H9 (cell line): Measurements from ENCODE around the gene FAM111B. TPM values are rescaled to one million over a fixed set of nuclear protein-coding genes. Genes with fewer than 3 reads are reported as not detected.

ENCODE experiments used
- DNase-seq: peaks from one replicate; pipeline ENCODE4 v3.0.0-alpha.2; 2017
- H2AFZ ChIP-seq: one replicate; pipeline ENCODE4 v1.6.1; 2013; ENCODE audit warnings: mild to moderate bottlenecking, low read length, control low read depth, moderate library complexity
- H2AK5ac ChIP-seq: 2 replicates; pipeline ENCODE4 v1.6.1; 2013; ENCODE audit warnings: low read length, control low read depth, mixed read lengths; ENCODE audit not compliant: insufficient read length
- H2BK120ac ChIP-seq: one replicate; pipeline ENCODE4 v1.6.1; 2013; ENCODE audit warnings: low read depth, mild to moderate bottlenecking, low read length, control low read depth, inconsistent platforms; ENCODE audit not compliant: poor library complexity, severe bottlenecking
- H2BK12ac ChIP-seq: 2 replicates; pipeline ENCODE4 v1.6.1; 2013; ENCODE audit warnings: low read length, control low read depth, mixed read lengths, low read depth; ENCODE audit not compliant: insufficient read length
- H2BK15ac ChIP-seq: 2 replicates; pipeline ENCODE4 v1.6.1; 2013; ENCODE audit warnings: low read depth, low read length, control low read depth
- H2BK20ac ChIP-seq: one replicate; pipeline ENCODE4 v1.6.1; 2013; ENCODE audit warnings: low read depth, mild to moderate bottlenecking, low read length, control low read depth, inconsistent platforms; ENCODE audit not compliant: poor library complexity, severe bottlenecking
- H2BK5ac ChIP-seq: 2 replicates; pipeline ENCODE4 v1.6.1; 2013; ENCODE audit warnings: low read length, control low read depth, mixed read lengths; ENCODE audit not compliant: insufficient read length
- H3K14ac ChIP-seq: 2 replicates; pipeline ENCODE4 v1.6.1; 2013; ENCODE audit warnings: low read length, control low read depth; ENCODE audit not compliant: insufficient read depth
- H3K18ac ChIP-seq: 2 replicates; pipeline ENCODE4 v1.6.1; 2013; ENCODE audit warnings: low read depth, mild to moderate bottlenecking, mixed read lengths, low read length, control low read depth; ENCODE audit not compliant: insufficient read length
- H3K23ac ChIP-seq: 2 replicates; pipeline ENCODE4 v1.6.1; 2013; ENCODE audit warnings: low read length, control low read depth, mixed read lengths, low read depth; ENCODE audit not compliant: insufficient read length
- H3K23me2 ChIP-seq: 2 replicates; pipeline ENCODE4 v1.6.1; 2013; ENCODE audit warnings: low read depth, mild to moderate bottlenecking, mixed read lengths, low read length, control low read depth; ENCODE audit not compliant: insufficient read length, poor library complexity, severe bottlenecking
- H3K27ac ChIP-seq: 2 replicates; pipeline ENCODE4 v1.5.1; 2013; ENCODE audit warnings: low read length, control low read depth, mixed read lengths, low read depth; ENCODE audit not compliant: insufficient read length
- H3K27me3 ChIP-seq: 2 replicates; pipeline ENCODE4 v1.6.1; 2013; ENCODE audit warnings: low read length, control low read depth, inconsistent platforms; ENCODE audit not compliant: insufficient read depth
- H3K4ac ChIP-seq: 2 replicates; pipeline ENCODE4 v1.6.1; 2013; ENCODE audit warnings: low read depth, mild to moderate bottlenecking, control low read depth, inconsistent platforms, low read length, moderate library complexity
- H3K4me1 ChIP-seq: 2 replicates; pipeline ENCODE4 v1.6.1; 2013; ENCODE audit warnings: low read length, control low read depth, inconsistent platforms; ENCODE audit not compliant: insufficient read depth
- H3K4me2 ChIP-seq: 2 replicates; pipeline ENCODE4 v1.6.1; 2013; ENCODE audit warnings: low read length, control low read depth, mixed read lengths; ENCODE audit not compliant: insufficient read length, insufficient read depth
- H3K56ac ChIP-seq: 2 replicates; pipeline ENCODE4 v1.6.1; 2013; ENCODE audit warnings: low read depth, mild to moderate bottlenecking, mixed read lengths, low read length, control low read depth; ENCODE audit not compliant: insufficient read length
- H3K79me1 ChIP-seq: 2 replicates; pipeline ENCODE4 v1.6.1; 2013; ENCODE audit warnings: low read depth, mild to moderate bottlenecking, moderate library complexity, low read length, control low read depth, inconsistent platforms; ENCODE audit not compliant: insufficient read depth, poor library complexity, severe bottlenecking
- H3K79me2 ChIP-seq: 2 replicates; pipeline ENCODE4 v1.6.1; 2013; ENCODE audit warnings: low read length, control low read depth, inconsistent platforms; ENCODE audit not compliant: insufficient read depth
- H3K9ac ChIP-seq: 2 replicates; pipeline ENCODE4 v1.6.1; 2013; ENCODE audit warnings: low read length, control low read depth, mixed read lengths; ENCODE audit not compliant: insufficient read length; ENCODE audit errors: extremely low read depth
- H3K9me3 ChIP-seq: one replicate; pipeline ENCODE4 v1.6.1; 2013; ENCODE audit warnings: low read depth, low read length, inconsistent platforms; ENCODE audit not compliant: control insufficient read depth
- H3T11ph ChIP-seq: one replicate; pipeline ENCODE4 v1.6.1; 2013; ENCODE audit warnings: mild to moderate bottlenecking, low read length, control low read depth, inconsistent platforms
- H4K20me1 ChIP-seq: one replicate; pipeline ENCODE4 v1.6.1; 2013; ENCODE audit not compliant: control insufficient read depth, insufficient read length, insufficient read depth
- H4K5ac ChIP-seq: 2 replicates; pipeline ENCODE4 v1.6.1; 2013; ENCODE audit warnings: low read depth, mild to moderate bottlenecking, mixed read lengths, low read length, control low read depth; ENCODE audit not compliant: insufficient read length
- H4K8ac ChIP-seq: replicated peaks from 2 replicates; pipeline ENCODE4 v1.6.1; 2013; ENCODE audit warnings: low read length, control low read depth, mixed read lengths, low read depth; ENCODE audit not compliant: insufficient read length
- H4K91ac ChIP-seq: 2 replicates; pipeline ENCODE4 v1.6.1; 2013; ENCODE audit warnings: low read depth, mild to moderate bottlenecking, moderate library complexity, mixed read lengths, low read length, control low read depth; ENCODE audit not compliant: insufficient read length
- H3K27ac Mint-ChIP-seq, 3 experiments: 2 replicates in 2 of 3; 3 replicates in 1 of 3; pipeline ENCODE4 v1.8.0; 2020 to 2021; ENCODE audit warnings: mixed read lengths in 3 of 3, mild to moderate bottlenecking in 1 of 3, moderate library complexity in 1 of 3
- H3K27me3 Mint-ChIP-seq: 2 replicates; pipeline ENCODE4 v1.8.0; 2021; ENCODE audit warnings: low read depth, mild to moderate bottlenecking, moderate library complexity, mixed read lengths
- H3K36me3 Mint-ChIP-seq, 3 experiments: 2 replicates in 2 of 3; 3 replicates in 1 of 3; pipeline ENCODE4 v1.8.0; 2020 to 2021; ENCODE audit warnings: low read depth in 3 of 3, mixed read lengths in 3 of 3; ENCODE audit not compliant: insufficient read depth in 1 of 3
- H3K4me1 Mint-ChIP-seq, 2 experiments: 2 replicates each; pipeline ENCODE4 v1.8.0; 2020; ENCODE audit warnings: mixed read lengths in 2 of 2
- H3K4me3 Mint-ChIP-seq, 2 experiments: 2 replicates in 1 of 2; 3 replicates in 1 of 2; pipeline ENCODE4 v1.8.0; 2020 to 2021; ENCODE audit warnings: mild to moderate bottlenecking in 2 of 2, mixed read lengths in 2 of 2, moderate library complexity in 1 of 2
- H3K9me3 Mint-ChIP-seq, 2 experiments: 2 replicates in 1 of 2; 3 replicates in 1 of 2; pipeline ENCODE4 v1.8.0; 2020; ENCODE audit warnings: mild to moderate bottlenecking in 2 of 2, mixed read lengths in 2 of 2, moderate library complexity in 1 of 2
- CTCF ChIP-seq: fragments of 200-600 bp; sonication (generic); conservative IDR thresholded peaks from 3 replicates; pipeline ENCODE4 v1.8.0; 2021; ENCODE audit warnings: antibody characterized with exemption, mild to moderate bottlenecking
- WGBS: extraction: QIAGEN DNeasy Blood & Tissue Kit; methylation state at CpG from one replicate; pipeline ENCODE4 v1.1.7; 2013; ENCODE audit warnings: missing lambda C conversion rate, low lambda C conversion rate, mixed read lengths; ENCODE audit not compliant: insufficient read length; ENCODE audit errors: extremely low coverage; 5-methylcytosine and 5-hydroxymethylcytosine counted together
- total RNA-seq: library from RNA; stranded (reverse); gene quantifications from 2 replicates; pipeline ENCODE4 v1.2.1, GENCODE V29; 2021

Gene FAM111B
- total RNA-seq, 1 experiment from 2014 or later, result 35.0 TPM

GRCh38 chr11:59157433-59157832 lies 50.4 kb downstream of the FAM111B start:
- no peak overlapping the region for H3K27ac Mint-ChIP-seq

More at GRCh38 chr11:59157433-59157832, 50.4 kb downstream of the FAM111B start:
- no peak for DNase-seq
- Histone ChIP-seq H2AK5ac (no peak overlapping the region), H3K18ac (no peak overlapping the region), H2BK12ac (no peak overlapping the region), H3K9ac (no peak overlapping the region), H4K20me1 (no peaks in the 10 kb centered on the region), H2BK5ac (no peak overlapping the region), H4K91ac (no peak overlapping the region), H2BK120ac (no peak overlapping the region), H3K4me1 (no peaks in the 10 kb centered on the region), H3K79me2 (no peaks in the 10 kb centered on the region), H3K14ac (no peak overlapping the region), H3K9me3 (no peaks in the 10 kb centered on the region), H4K8ac (no peak overlapping the region), H3K4ac (no peak overlapping the region), H3T11ph (no peak overlapping the region), H3K27ac (no peak overlapping the region), H3K27me3 (no peaks in the 10 kb centered on the region), H3K23ac (no peak overlapping the region), H4K5ac (no peak overlapping the region), H3K4me2 (no peak overlapping the region), H3K23me2 (no peaks in the 10 kb centered on the region), H2BK15ac (no peak overlapping the region), H2AFZ (no peak overlapping the region), H3K56ac (no peak overlapping the region), H2BK20ac (peak overlapping the region; percentile 77), H3K79me1 (no peaks in the 10 kb centered on the region)
- H3K4me3 Mint-ChIP-seq, result no peak overlapping the region
- H3K4me1 Mint-ChIP-seq, result peaks cover 4 to 5% of the 10 kb centered on the region in 2 experiments
- H3K27me3 Mint-ChIP-seq, result no peaks in the 10 kb centered on the region; the same call in 1 of the 2 replicates
- peaks cover 1 to 4% of the 10 kb centered on the region in 2 experiments; a peak in 2 of 5 replicates for H3K9me3 Mint-ChIP-seq
- no peak for TF ChIP-seq CTCF
- H3K36me3 Mint-ChIP-seq, result peaks cover 0 to 6% (median 6%) of the 10 kb centered on the region in 3 experiments; a peak in 5 of 7 replicates
- WGBS, result no CpG with 5 or more reads among the region's 3 CpGs
